ENCODE data around the gene EPHB4. TPM values are rescaled to one million over a fixed set of nuclear protein-coding genes. Genes with fewer than 3 reads are reported as not detected.

EPHB4 gene
- total and polyA plus RNA-seq, 10 of the 15 experiments (the other 5 are each of a cell fraction or from before 2014, with no cell fraction given) = 0.32 to 0.85 (median 0.48) TPM; not detected in 4

GRCh38 chr7:100832281-100832633, 4.9 kb upstream of the EPHB4 start (continued):
- TF ChIP-seq RELA (IDR thresholded peaks at IDR 0.05; ENCODE audit: borderline replicate concordance, partially characterized antibody) (no peak), MYB (IDR thresholded peaks at IDR 0.05; ENCODE audit: borderline replicate concordance, low read depth, low read length) (no peak), TCF12 (IDR thresholded peaks at IDR 0.05; ENCODE audit: low read depth, low read length) (no peak)
- TF ChIP-seq, protein P1, sequence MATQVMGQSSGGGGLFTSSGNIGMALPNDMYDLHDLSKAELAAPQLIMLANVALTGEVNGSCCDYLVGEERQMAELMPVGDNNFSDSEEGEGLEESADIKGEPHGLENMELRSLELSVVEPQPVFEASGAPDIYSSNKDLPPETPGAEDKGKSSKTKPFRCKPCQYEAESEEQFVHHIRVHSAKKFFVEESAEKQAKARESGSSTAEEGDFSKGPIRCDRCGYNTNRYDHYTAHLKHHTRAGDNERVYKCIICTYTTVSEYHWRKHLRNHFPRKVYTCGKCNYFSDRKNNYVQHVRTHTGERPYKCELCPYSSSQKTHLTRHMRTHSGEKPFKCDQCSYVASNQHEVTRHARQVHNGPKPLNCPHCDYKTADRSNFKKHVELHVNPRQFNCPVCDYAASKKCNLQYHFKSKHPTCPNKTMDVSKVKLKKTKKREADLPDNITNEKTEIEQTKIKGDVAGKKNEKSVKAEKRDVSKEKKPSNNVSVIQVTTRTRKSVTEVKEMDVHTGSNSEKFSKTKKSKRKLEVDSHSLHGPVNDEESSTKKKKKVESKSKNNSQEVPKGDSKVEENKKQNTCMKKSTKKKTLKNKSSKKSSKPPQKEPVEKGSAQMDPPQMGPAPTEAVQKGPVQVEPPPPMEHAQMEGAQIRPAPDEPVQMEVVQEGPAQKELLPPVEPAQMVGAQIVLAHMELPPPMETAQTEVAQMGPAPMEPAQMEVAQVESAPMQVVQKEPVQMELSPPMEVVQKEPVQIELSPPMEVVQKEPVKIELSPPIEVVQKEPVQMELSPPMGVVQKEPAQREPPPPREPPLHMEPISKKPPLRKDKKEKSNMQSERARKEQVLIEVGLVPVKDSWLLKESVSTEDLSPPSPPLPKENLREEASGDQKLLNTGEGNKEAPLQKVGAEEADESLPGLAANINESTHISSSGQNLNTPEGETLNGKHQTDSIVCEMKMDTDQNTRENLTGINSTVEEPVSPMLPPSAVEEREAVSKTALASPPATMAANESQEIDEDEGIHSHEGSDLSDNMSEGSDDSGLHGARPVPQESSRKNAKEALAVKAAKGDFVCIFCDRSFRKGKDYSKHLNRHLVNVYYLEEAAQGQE (IDR thresholded peaks at IDR 0.05; ENCODE audit: low read depth, low read length) = no peak

- TF ChIP-seq, protein P2, sequence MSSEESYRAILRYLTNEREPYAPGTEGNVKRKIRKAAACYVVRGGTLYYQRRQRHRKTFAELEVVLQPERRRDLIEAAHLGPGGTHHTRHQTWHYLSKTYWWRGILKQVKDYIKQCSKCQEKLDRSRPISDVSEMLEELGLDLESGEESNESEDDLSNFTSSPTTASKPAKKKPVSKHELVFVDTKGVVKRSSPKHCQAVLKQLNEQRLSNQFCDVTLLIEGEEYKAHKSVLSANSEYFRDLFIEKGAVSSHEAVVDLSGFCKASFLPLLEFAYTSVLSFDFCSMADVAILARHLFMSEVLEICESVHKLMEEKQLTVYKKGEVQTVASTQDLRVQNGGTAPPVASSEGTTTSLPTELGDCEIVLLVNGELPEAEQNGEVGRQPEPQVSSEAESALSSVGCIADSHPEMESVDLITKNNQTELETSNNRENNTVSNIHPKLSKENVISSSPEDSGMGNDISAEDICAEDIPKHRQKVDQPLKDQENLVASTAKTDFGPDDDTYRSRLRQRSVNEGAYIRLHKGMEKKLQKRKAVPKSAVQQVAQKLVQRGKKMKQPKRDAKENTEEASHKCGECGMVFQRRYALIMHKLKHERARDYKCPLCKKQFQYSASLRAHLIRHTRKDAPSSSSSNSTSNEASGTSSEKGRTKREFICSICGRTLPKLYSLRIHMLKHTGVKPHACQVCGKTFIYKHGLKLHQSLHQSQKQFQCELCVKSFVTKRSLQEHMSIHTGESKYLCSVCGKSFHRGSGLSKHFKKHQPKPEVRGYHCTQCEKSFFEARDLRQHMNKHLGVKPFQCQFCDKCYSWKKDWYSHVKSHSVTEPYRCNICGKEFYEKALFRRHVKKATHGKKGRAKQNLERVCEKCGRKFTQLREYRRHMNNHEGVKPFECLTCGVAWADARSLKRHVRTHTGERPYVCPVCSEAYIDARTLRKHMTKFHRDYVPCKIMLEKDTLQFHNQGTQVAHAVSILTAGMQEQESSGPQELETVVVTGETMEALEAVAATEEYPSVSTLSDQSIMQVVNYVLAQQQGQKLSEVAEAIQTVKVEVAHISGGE (CRISPR knock-in tag; IDR thresholded peaks at IDR 0.05) = no peak
- no peaks in the 10 kb centered on the region for H3K4me1 ChIP-seq (ENCODE audit: control insufficient read depth, insufficient read depth, low read length)
- peaks cover 12% of the 10 kb centered on the region in 2 experiments; a peak in 3 of 4 replicates for H3K27me3 ChIP-seq (replicated peaks in 1 of 2; ENCODE audit: control insufficient read depth in 2 of 2, insufficient read depth in 2 of 2, low read length in 1 of 2)
- intact Hi-C loops (cut with micrococcal nuclease; ENCODE audit: unreplicated experiment) = no loop called here
- H3K79me2 ChIP-seq (ENCODE audit: control insufficient read depth, insufficient read depth, low read length) = no peaks in the 10 kb centered on the region
- WGBS (ENCODE audit: insufficient coverage, insufficient replicate concordance, low lambda C conversion rate, missing lambda C conversion rate) = 0% methylated on average over 4 of the region's 4 CpGs
- ATAC-seq (no peak), DNase-seq (ENCODE audit: low read depth, low spot score) (no peak), FAIRE-seq (no peak)
- SMC1A ChIA-PET (ENCODE audit: uncharacterized antibody, unreplicated experiment) = no interaction called here
- H3K4me3 ChIP-seq = no peak overlapping the region
- H3K4me2 ChIP-seq (ENCODE audit: control insufficient read depth, insufficient read depth) = no peak overlapping the region
- in situ Hi-C loops (cut with MboI) = no loop called here
- no peak overlapping the region for H3K9ac ChIP-seq (ENCODE audit: control insufficient read depth, insufficient read depth, low read length)
- no peaks in the 10 kb centered on the region for H4K20me1 ChIP-seq (ENCODE audit: control insufficient read depth, insufficient read depth)
- POLR2A ChIA-PET = no interaction called here
- no peak overlapping the region for H3K27ac ChIP-seq (ENCODE audit: control insufficient read depth, insufficient read depth)
- CTCF ChIA-PET = no interaction called here
- BruUV-seq (replicated peaks) = no TSS peak
- no peaks in the 10 kb centered on the region for H3K36me3 ChIP-seq (ENCODE audit: control insufficient read depth in 2 of 2, insufficient read depth in 2 of 2, low read length in 1 of 2)
- no peak overlapping the region for H2AFZ ChIP-seq (ENCODE audit: control insufficient read depth, low read depth, low read length)
- H3K9me3 ChIP-seq (replicated peaks; ENCODE audit: control insufficient read depth, insufficient read depth, low read length) = no peaks in the 10 kb centered on the region
- RAD21 ChIA-PET (ENCODE audit: unreplicated experiment) = interaction anchor here (2.5 kb wide), 1 partner anchor 27 kb away, joined by 6 read pairs; no protein-coding TSS in a partner anchor
These were observed 3.1 kb upstream of the EPHB4 start for GRCh38 chr7:100830396-100830795.
